Measurements from ENCODE around the gene RBL2.

GRCh38 chr16:53484542-53484941 is 50.3 kb downstream of the RBL2 start:
- TF ChIP-seq CTCF (IDR thresholded peaks at IDR 0.05) (no peak), POLR2A (IDR thresholded peaks at IDR 0.05) (no peak)
